H9 (cell line): Measurements from ENCODE around the gene FSTL4. TPM values are rescaled to one million over a fixed set of nuclear protein-coding genes. Genes with fewer than 3 reads are reported as not detected.

Experiments
- DNase-seq: peaks from one replicate; pipeline ENCODE4 v3.0.0-alpha.2; 2017
- H2AFZ ChIP-seq: one replicate; pipeline ENCODE4 v1.6.1; 2013; ENCODE audit warnings: mild to moderate bottlenecking, low read length, control low read depth, moderate library complexity
- H2AK5ac ChIP-seq: 2 replicates; pipeline ENCODE4 v1.6.1; 2013; ENCODE audit warnings: low read length, control low read depth, mixed read lengths; ENCODE audit not compliant: insufficient read length
- H2BK120ac ChIP-seq: one replicate; pipeline ENCODE4 v1.6.1; 2013; ENCODE audit warnings: low read depth, mild to moderate bottlenecking, low read length, control low read depth, inconsistent platforms; ENCODE audit not compliant: poor library complexity, severe bottlenecking
- H2BK12ac ChIP-seq: 2 replicates; pipeline ENCODE4 v1.6.1; 2013; ENCODE audit warnings: low read length, control low read depth, mixed read lengths, low read depth; ENCODE audit not compliant: insufficient read length
- H2BK15ac ChIP-seq: 2 replicates; pipeline ENCODE4 v1.6.1; 2013; ENCODE audit warnings: low read depth, low read length, control low read depth
- H2BK20ac ChIP-seq: one replicate; pipeline ENCODE4 v1.6.1; 2013; ENCODE audit warnings: low read depth, mild to moderate bottlenecking, low read length, control low read depth, inconsistent platforms; ENCODE audit not compliant: poor library complexity, severe bottlenecking
- H2BK5ac ChIP-seq: 2 replicates; pipeline ENCODE4 v1.6.1; 2013; ENCODE audit warnings: low read length, control low read depth, mixed read lengths; ENCODE audit not compliant: insufficient read length
- H3K14ac ChIP-seq: 2 replicates; pipeline ENCODE4 v1.6.1; 2013; ENCODE audit warnings: low read length, control low read depth; ENCODE audit not compliant: insufficient read depth
- H3K18ac ChIP-seq: 2 replicates; pipeline ENCODE4 v1.6.1; 2013; ENCODE audit warnings: low read depth, mild to moderate bottlenecking, mixed read lengths, low read length, control low read depth; ENCODE audit not compliant: insufficient read length
- H3K23ac ChIP-seq: 2 replicates; pipeline ENCODE4 v1.6.1; 2013; ENCODE audit warnings: low read length, control low read depth, mixed read lengths, low read depth; ENCODE audit not compliant: insufficient read length
- H3K23me2 ChIP-seq: 2 replicates; pipeline ENCODE4 v1.6.1; 2013; ENCODE audit warnings: low read depth, mild to moderate bottlenecking, mixed read lengths, low read length, control low read depth; ENCODE audit not compliant: insufficient read length, poor library complexity, severe bottlenecking
- H3K27ac ChIP-seq: 2 replicates; pipeline ENCODE4 v1.5.1; 2013; ENCODE audit warnings: low read length, control low read depth, mixed read lengths, low read depth; ENCODE audit not compliant: insufficient read length
- H3K27me3 ChIP-seq: 2 replicates; pipeline ENCODE4 v1.6.1; 2013; ENCODE audit warnings: low read length, control low read depth, inconsistent platforms; ENCODE audit not compliant: insufficient read depth
- H3K4ac ChIP-seq: 2 replicates; pipeline ENCODE4 v1.6.1; 2013; ENCODE audit warnings: low read depth, mild to moderate bottlenecking, control low read depth, inconsistent platforms, low read length, moderate library complexity
- H3K4me1 ChIP-seq: 2 replicates; pipeline ENCODE4 v1.6.1; 2013; ENCODE audit warnings: low read length, control low read depth, inconsistent platforms; ENCODE audit not compliant: insufficient read depth
- H3K4me2 ChIP-seq: 2 replicates; pipeline ENCODE4 v1.6.1; 2013; ENCODE audit warnings: low read length, control low read depth, mixed read lengths; ENCODE audit not compliant: insufficient read length, insufficient read depth
- H3K56ac ChIP-seq: 2 replicates; pipeline ENCODE4 v1.6.1; 2013; ENCODE audit warnings: low read depth, mild to moderate bottlenecking, mixed read lengths, low read length, control low read depth; ENCODE audit not compliant: insufficient read length
- H3K79me1 ChIP-seq: 2 replicates; pipeline ENCODE4 v1.6.1; 2013; ENCODE audit warnings: low read depth, mild to moderate bottlenecking, moderate library complexity, low read length, control low read depth, inconsistent platforms; ENCODE audit not compliant: insufficient read depth, poor library complexity, severe bottlenecking
- H3K79me2 ChIP-seq: 2 replicates; pipeline ENCODE4 v1.6.1; 2013; ENCODE audit warnings: low read length, control low read depth, inconsistent platforms; ENCODE audit not compliant: insufficient read depth
- H3K9ac ChIP-seq: 2 replicates; pipeline ENCODE4 v1.6.1; 2013; ENCODE audit warnings: low read length, control low read depth, mixed read lengths; ENCODE audit not compliant: insufficient read length; ENCODE audit errors: extremely low read depth
- H3K9me3 ChIP-seq: one replicate; pipeline ENCODE4 v1.6.1; 2013; ENCODE audit warnings: low read depth, low read length, inconsistent platforms; ENCODE audit not compliant: control insufficient read depth
- H3T11ph ChIP-seq: one replicate; pipeline ENCODE4 v1.6.1; 2013; ENCODE audit warnings: mild to moderate bottlenecking, low read length, control low read depth, inconsistent platforms
- H4K20me1 ChIP-seq: one replicate; pipeline ENCODE4 v1.6.1; 2013; ENCODE audit not compliant: control insufficient read depth, insufficient read length, insufficient read depth
- H4K5ac ChIP-seq: 2 replicates; pipeline ENCODE4 v1.6.1; 2013; ENCODE audit warnings: low read depth, mild to moderate bottlenecking, mixed read lengths, low read length, control low read depth; ENCODE audit not compliant: insufficient read length
- H4K8ac ChIP-seq: replicated peaks from 2 replicates; pipeline ENCODE4 v1.6.1; 2013; ENCODE audit warnings: low read length, control low read depth, mixed read lengths, low read depth; ENCODE audit not compliant: insufficient read length
- H4K91ac ChIP-seq: 2 replicates; pipeline ENCODE4 v1.6.1; 2013; ENCODE audit warnings: low read depth, mild to moderate bottlenecking, moderate library complexity, mixed read lengths, low read length, control low read depth; ENCODE audit not compliant: insufficient read length
- H3K27ac Mint-ChIP-seq, 3 experiments: 2 replicates in 2 of 3; 3 replicates in 1 of 3; pipeline ENCODE4 v1.8.0; 2020 to 2021; ENCODE audit warnings: mixed read lengths in 3 of 3, mild to moderate bottlenecking in 1 of 3, moderate library complexity in 1 of 3
- H3K27me3 Mint-ChIP-seq: 2 replicates; pipeline ENCODE4 v1.8.0; 2021; ENCODE audit warnings: low read depth, mild to moderate bottlenecking, moderate library complexity, mixed read lengths
- H3K36me3 Mint-ChIP-seq, 3 experiments: 2 replicates in 2 of 3; 3 replicates in 1 of 3; pipeline ENCODE4 v1.8.0; 2020 to 2021; ENCODE audit warnings: low read depth in 3 of 3, mixed read lengths in 3 of 3; ENCODE audit not compliant: insufficient read depth in 1 of 3
- H3K4me1 Mint-ChIP-seq, 2 experiments: 2 replicates each; pipeline ENCODE4 v1.8.0; 2020; ENCODE audit warnings: mixed read lengths in 2 of 2
- H3K4me3 Mint-ChIP-seq, 2 experiments: 2 replicates in 1 of 2; 3 replicates in 1 of 2; pipeline ENCODE4 v1.8.0; 2020 to 2021; ENCODE audit warnings: mild to moderate bottlenecking in 2 of 2, mixed read lengths in 2 of 2, moderate library complexity in 1 of 2
- H3K9me3 Mint-ChIP-seq, 2 experiments: 2 replicates in 1 of 2; 3 replicates in 1 of 2; pipeline ENCODE4 v1.8.0; 2020; ENCODE audit warnings: mild to moderate bottlenecking in 2 of 2, mixed read lengths in 2 of 2, moderate library complexity in 1 of 2
- CTCF ChIP-seq: fragments of 200-600 bp; sonication (generic); conservative IDR thresholded peaks from 3 replicates; pipeline ENCODE4 v1.8.0; 2021; ENCODE audit warnings: antibody characterized with exemption, mild to moderate bottlenecking
- WGBS: extraction: QIAGEN DNeasy Blood & Tissue Kit; methylation state at CpG from one replicate; pipeline ENCODE4 v1.1.7; 2013; ENCODE audit warnings: missing lambda C conversion rate, low lambda C conversion rate, mixed read lengths; ENCODE audit not compliant: insufficient read length; ENCODE audit errors: extremely low coverage; 5-methylcytosine and 5-hydroxymethylcytosine counted together
- total RNA-seq: library from RNA; stranded (reverse); gene quantifications from 2 replicates; pipeline ENCODE4 v1.2.1, GENCODE V29; 2021

The FSTL4 gene
- total RNA-seq, 1 experiment from 2014 or later, result 5.7 TPM

- no peak overlapping the region for H3K4me3 Mint-ChIP-seq
- Histone ChIP-seq H2BK120ac (no peak overlapping the region), H4K5ac (no peak overlapping the region), H3K4me2 (no peak overlapping the region), H3K56ac (no peak overlapping the region), H3K9ac (no peak overlapping the region), H3K18ac (no peak overlapping the region), H4K8ac (no peak overlapping the region), H2BK15ac (no peak overlapping the region), H3K14ac (no peak overlapping the region), H2AK5ac (no peak overlapping the region), H3K27ac (no peak overlapping the region), H2BK5ac (no peak overlapping the region), H2BK20ac (no peak overlapping the region), H3K4ac (no peak overlapping the region), H4K20me1 (no peaks in the 10 kb centered on the region), H3K4me1 (peaks cover 5% of the 10 kb centered on the region; the same call in 1 of the 2 replicates), H3K9me3 (no peaks in the 10 kb centered on the region), H2AFZ (no peak overlapping the region), H3K23me2 (no peaks in the 10 kb centered on the region), H3K27me3 (no peaks in the 10 kb centered on the region), H4K91ac (no peak overlapping the region), H3T11ph (no peak overlapping the region), H3K79me1 (no peaks in the 10 kb centered on the region), H3K23ac (no peak overlapping the region), H3K79me2 (no peaks in the 10 kb centered on the region), H2BK12ac (no peak overlapping the region)
- peaks cover 13 to 18% of the 10 kb centered on the region in 2 experiments for H3K4me1 Mint-ChIP-seq
- WGBS, result no CpG with 5 or more reads among the region's 7 CpGs
- H3K27ac Mint-ChIP-seq, result no peak overlapping the region
- no peak for TF ChIP-seq CTCF
- no peaks in the 10 kb centered on the region for H3K36me3 Mint-ChIP-seq
- no peaks in the 10 kb centered on the region for H3K9me3 Mint-ChIP-seq
- H3K27me3 Mint-ChIP-seq, result no peaks in the 10 kb centered on the region
- DNase-seq, result no peak
Observed at GRCh38 chr5:133469846-133470245, 142.5 kb downstream of the FSTL4 start.
